HEK293 (cell line): ENCODE measurements around the gene KRT222.

Experiments used
- GLIS1 ChIP-seq: fragments of 450-650 bp; formaldehyde crosslinking; IDR thresholded peaks from 2 replicates; pipeline ENCODE4 v1.5.1; 2016; ENCODE audit warnings: missing biosample characterization, missing genetic modification characterization
- ZBTB7A ChIP-seq: fragments of 450-650 bp; formaldehyde crosslinking; IDR thresholded peaks from 2 replicates; pipeline ENCODE4 v1.5.1; 2016; ENCODE audit warnings: low read depth, missing biosample characterization, missing genetic modification characterization
- ZEB2 ChIP-seq: fragments of 450-650 bp; formaldehyde crosslinking; IDR thresholded peaks from 2 replicates; pipeline ENCODE4 v1.5.1; 2016; ENCODE audit warnings: missing biosample characterization, missing genetic modification characterization
- ZNF112 ChIP-seq: fragments of 450-650 bp; formaldehyde crosslinking; IDR thresholded peaks from 2 replicates; pipeline ENCODE4 v1.5.0; 2017; ENCODE audit warnings: missing biosample characterization, missing genetic modification characterization
- ZNF121 ChIP-seq: fragments of 450-650 bp; formaldehyde crosslinking; IDR thresholded peaks from 2 replicates; pipeline ENCODE4 v1.5.1; 2016; ENCODE audit warnings: missing biosample characterization, missing genetic modification characterization
- ZNF133 ChIP-seq: fragments of 450-650 bp; formaldehyde crosslinking; IDR thresholded peaks from 2 replicates; pipeline ENCODE4 v1.5.1; 2016; ENCODE audit warnings: missing biosample characterization, missing genetic modification characterization
- ZNF175 ChIP-seq: fragments of 450-650 bp; formaldehyde crosslinking; IDR thresholded peaks from 2 replicates; pipeline ENCODE4 v1.5.1; 2016; ENCODE audit warnings: missing biosample characterization, missing genetic modification characterization
- ZNF274 ChIP-seq, 2 experiments: fragments of 200-500 bp in 1 of 2; fragments of 450-650 bp in 1 of 2; sonication (Bioruptor generic) in 1 of 2; formaldehyde crosslinking in 1 of 2; IDR thresholded peaks; 2 replicates each; pipeline versions ENCODE4 v1.5.1 to v1.6.1; 2014 to 2016; ENCODE audit warnings: borderline replicate concordance in 1 of 2, inconsistent platforms in 1 of 2, low read length in 1 of 2, missing biosample characterization in 1 of 2, missing genetic modification characterization in 1 of 2
- ZNF501 ChIP-seq: fragments of 450-650 bp; formaldehyde crosslinking; IDR thresholded peaks from 2 replicates; pipeline ENCODE4 v1.5.1; 2016; ENCODE audit warnings: missing biosample characterization, missing genetic modification characterization
- ZNF645 ChIP-seq: fragments of 450-650 bp; formaldehyde crosslinking; IDR thresholded peaks from 2 replicates; pipeline ENCODE4; 2016; ENCODE audit warnings: missing biosample characterization, missing genetic modification characterization
- ZNF747 ChIP-seq: fragments of 450-650 bp; formaldehyde crosslinking; IDR thresholded peaks from 2 replicates; pipeline ENCODE4 v1.5.1; 2016; ENCODE audit warnings: missing biosample characterization, missing genetic modification characterization
- TF ChIP-seq, protein P1 (sequence below): fragments of 450-650 bp; formaldehyde crosslinking; IDR thresholded peaks from 2 replicates; pipeline ENCODE4 v1.5.1; 2016; ENCODE audit warnings: missing biosample characterization, missing genetic modification characterization
- TF ChIP-seq, protein P2 (sequence below): sonication (generic); formaldehyde crosslinking; IDR thresholded peaks from 2 replicates; pipeline ENCODE4 v1.8.1; 2022; ENCODE audit warnings: mild to moderate bottlenecking, moderate library complexity, missing genetic modification reagents

- TF ChIP-seq ZBTB7A (tag by site-specific recombination) (no peak), ZNF133 (tag by site-specific recombination) (no peak), ZNF747 (no peak), ZNF274 (IDR thresholded peaks at IDR 0.05; ENCODE audit: low read length) (no peak), ZNF274 (tag by site-specific recombination; IDR thresholded peaks at IDR 0.05; ENCODE audit: borderline replicate concordance) (no peak), ZNF121 (tag by site-specific recombination) (no peak), ZNF501 (tag by site-specific recombination) (no peak), ZNF175 (tag by site-specific recombination) (no peak), ZNF112 (tag by site-specific recombination) (no peak), GLIS1 (tag by site-specific recombination) (no peak), ZEB2 (no peak), ZNF645 (tag by site-specific recombination) (no peak)
- TF ChIP-seq, protein P1, sequence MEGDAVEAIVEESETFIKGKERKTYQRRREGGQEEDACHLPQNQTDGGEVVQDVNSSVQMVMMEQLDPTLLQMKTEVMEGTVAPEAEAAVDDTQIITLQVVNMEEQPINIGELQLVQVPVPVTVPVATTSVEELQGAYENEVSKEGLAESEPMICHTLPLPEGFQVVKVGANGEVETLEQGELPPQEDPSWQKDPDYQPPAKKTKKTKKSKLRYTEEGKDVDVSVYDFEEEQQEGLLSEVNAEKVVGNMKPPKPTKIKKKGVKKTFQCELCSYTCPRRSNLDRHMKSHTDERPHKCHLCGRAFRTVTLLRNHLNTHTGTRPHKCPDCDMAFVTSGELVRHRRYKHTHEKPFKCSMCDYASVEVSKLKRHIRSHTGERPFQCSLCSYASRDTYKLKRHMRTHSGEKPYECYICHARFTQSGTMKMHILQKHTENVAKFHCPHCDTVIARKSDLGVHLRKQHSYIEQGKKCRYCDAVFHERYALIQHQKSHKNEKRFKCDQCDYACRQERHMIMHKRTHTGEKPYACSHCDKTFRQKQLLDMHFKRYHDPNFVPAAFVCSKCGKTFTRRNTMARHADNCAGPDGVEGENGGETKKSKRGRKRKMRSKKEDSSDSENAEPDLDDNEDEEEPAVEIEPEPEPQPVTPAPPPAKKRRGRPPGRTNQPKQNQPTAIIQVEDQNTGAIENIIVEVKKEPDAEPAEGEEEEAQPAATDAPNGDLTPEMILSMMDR (tag by site-specific recombination): no peak
- TF ChIP-seq, protein P2, sequence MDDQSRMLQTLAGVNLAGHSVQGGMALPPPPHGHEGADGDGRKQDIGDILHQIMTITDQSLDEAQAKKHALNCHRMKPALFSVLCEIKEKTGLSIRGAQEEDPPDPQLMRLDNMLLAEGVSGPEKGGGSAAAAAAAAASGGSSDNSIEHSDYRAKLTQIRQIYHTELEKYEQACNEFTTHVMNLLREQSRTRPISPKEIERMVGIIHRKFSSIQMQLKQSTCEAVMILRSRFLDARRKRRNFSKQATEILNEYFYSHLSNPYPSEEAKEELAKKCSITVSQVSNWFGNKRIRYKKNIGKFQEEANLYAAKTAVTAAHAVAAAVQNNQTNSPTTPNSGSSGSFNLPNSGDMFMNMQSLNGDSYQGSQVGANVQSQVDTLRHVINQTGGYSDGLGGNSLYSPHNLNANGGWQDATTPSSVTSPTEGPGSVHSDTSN (CRISPR knock-in tag): no peak
Measured at GRCh38 chr17:40651939-40652338, 13.0 kb downstream of the KRT222 start.
